Fibroblast of the aortic adventitia (primary cell): Measurements from ENCODE around the gene ZDHHC7. TPM values are rescaled to one million over a fixed set of nuclear protein-coding genes. Genes with fewer than 3 reads are reported as not detected.

Experiments used
- DNase-seq: peaks from one replicate; pipeline ENCODE4 v3.0.0-alpha.2; 2010; ENCODE audit warnings: low read depth
- H3K4me3 ChIP-seq: 2 replicates; pipeline ENCODE4 v1.5.1; 2011; ENCODE audit warnings: low read depth, mild to moderate bottlenecking, control low read depth, low read length, moderate library complexity
- total RNA-seq: library from RNA; depleted of rRNA; stranded (reverse); fragments of >200 nt; gene quantifications from 2 replicates; pipeline ENCODE4 v1.2.3, GENCODE V29; 2012; ENCODE audit warnings: low replicate concordance
- TF ChIP-seq, protein P1 (sequence below): IDR thresholded peaks from 2 replicates; pipeline ENCODE4 v1.5.1; 2011; ENCODE audit warnings: mild to moderate bottlenecking, low read length, control low read depth, inconsistent platforms; ENCODE audit not compliant: insufficient read depth

ZDHHC7 gene
- total RNA-seq, 1 donor = 82.5 TPM

DNA sequence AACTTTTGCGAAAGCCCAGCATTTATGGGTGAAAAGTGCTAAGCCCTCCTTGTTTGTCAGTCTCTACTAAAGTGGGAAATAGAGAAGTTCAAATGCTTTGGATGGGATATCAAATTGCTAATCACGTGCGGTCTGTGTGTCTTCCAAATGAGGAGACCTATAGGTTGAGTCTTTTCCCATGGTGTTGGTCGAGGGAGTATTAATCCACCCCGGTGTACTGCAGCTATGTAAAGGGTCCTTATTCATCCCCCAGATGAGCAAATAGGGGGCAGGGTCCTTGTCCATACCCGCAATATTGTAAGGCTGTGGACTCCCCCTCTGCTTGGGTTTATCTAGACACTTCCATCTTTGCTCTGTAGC is 30.8 kb upstream of the ZDHHC7 start:
- no peak overlapping the region for H3K4me3 ChIP-seq
- TF ChIP-seq, protein P1, sequence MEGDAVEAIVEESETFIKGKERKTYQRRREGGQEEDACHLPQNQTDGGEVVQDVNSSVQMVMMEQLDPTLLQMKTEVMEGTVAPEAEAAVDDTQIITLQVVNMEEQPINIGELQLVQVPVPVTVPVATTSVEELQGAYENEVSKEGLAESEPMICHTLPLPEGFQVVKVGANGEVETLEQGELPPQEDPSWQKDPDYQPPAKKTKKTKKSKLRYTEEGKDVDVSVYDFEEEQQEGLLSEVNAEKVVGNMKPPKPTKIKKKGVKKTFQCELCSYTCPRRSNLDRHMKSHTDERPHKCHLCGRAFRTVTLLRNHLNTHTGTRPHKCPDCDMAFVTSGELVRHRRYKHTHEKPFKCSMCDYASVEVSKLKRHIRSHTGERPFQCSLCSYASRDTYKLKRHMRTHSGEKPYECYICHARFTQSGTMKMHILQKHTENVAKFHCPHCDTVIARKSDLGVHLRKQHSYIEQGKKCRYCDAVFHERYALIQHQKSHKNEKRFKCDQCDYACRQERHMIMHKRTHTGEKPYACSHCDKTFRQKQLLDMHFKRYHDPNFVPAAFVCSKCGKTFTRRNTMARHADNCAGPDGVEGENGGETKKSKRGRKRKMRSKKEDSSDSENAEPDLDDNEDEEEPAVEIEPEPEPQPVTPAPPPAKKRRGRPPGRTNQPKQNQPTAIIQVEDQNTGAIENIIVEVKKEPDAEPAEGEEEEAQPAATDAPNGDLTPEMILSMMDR = no peak
- no peak for DNase-seq

DNA sequence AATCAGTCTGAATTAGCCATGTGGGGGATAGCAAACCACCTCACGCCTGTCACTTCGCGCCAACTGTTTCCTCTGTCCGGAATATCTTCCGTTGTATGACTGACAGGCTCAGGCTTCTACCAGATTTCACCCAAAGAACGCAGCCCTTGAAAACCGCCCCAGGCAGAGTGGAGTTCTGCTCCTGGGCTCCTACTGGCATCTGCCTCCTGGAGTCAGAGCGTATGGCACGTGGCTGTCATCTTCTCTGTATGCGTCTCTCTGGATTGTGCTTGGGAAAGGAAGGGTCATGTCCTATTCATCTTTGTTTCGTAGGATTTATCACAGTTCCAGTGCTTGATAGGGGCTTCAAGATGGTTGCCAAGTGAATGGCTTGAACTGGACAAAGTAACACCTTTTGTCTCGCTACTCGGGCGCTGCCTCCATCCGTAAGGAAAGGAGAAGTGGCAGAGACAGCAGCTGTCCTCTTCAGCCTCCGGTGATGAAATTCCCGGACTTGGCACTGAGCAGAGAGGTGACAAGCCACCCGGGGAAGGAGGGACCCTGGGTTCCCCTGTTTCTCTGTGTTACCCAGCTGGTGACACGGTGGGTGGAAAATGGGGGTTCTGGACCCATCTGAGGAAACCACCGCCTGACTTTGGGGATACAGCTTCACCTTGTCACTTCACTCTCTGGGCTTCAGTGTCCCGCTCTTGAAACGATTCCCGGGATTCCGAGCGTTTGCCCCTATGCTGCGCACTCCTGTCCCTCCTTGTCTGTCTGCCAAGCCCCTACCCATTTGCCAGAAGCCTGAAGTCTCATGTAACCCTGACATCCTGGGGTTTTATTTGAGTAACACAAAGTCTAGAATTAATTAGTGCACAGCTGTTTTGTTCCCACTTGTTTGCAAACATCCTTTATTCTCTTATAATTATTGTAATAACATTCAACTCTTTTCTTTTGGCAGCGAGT is 30.2 kb upstream of the ZDHHC7 start:
- H3K4me3 ChIP-seq = no peak overlapping the region
- DNase-seq = no peak
- TF ChIP-seq, protein P1 = no peak

DNA sequence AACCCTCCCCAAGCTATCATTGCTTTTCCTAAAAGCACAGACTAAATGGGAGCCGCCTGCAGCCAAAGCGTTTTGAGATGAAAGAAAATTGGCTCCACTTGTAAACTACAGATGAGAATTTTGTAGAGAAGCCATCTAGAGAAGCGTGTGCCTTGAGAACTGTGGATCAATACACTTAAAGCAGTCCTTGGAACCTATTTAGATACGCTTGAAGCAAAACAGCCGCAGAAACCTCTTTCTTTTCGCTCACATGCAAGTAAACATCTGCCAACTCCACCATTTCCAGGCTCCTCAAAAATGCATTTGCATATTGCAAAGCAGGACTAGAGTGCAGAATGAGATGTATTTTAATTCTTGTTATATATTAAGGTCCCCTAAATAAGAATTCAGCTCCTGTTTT is 29.4 kb upstream of the ZDHHC7 start:
- DNase-seq = no peak
- no peak overlapping the region for H3K4me3 ChIP-seq
- TF ChIP-seq, protein P1 = no peak

DNA sequence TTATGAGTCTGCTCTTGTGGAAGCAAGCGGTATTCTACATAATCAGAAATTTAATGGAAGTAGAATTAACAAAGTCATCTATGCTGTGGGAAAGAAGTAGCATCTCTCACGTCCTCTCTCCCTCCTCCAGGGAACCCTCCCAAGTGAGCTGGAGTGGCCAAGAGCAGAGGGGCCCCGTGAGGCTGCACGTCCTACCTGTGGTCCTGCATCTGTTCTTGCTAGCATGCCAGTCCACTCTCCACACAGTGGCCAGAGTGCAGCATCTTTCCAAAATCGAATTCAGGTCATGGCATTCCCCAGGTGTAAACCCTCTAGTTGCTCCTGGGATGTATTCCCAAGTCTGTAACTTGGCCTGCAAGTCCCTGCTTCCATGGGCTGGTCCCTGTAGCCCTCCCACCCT is 26.4 kb upstream of the ZDHHC7 start:
- TF ChIP-seq, protein P1 = no peak
- no peak overlapping the region for H3K4me3 ChIP-seq
- no peak for DNase-seq

DNA sequence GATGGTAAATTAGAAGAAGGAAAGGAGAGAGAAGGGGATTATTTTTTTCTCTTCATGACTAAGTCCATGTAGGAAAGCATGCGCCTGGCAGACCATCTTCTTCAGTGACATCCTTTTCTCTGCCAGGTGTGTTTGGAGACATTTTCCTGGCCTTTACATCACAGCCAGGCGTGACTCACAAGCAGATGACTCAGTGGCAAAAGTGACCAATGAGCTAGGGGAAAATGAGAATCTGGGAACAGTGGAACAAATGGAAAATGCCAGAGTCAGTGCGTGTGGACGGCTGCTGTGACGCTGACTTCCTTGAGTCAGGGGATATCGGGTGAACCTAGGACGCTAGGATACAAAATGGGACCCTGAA is 25.7 kb upstream of the ZDHHC7 start:
- H3K4me3 ChIP-seq = no peak overlapping the region
- DNase-seq = peak; percentile 66
- TF ChIP-seq, protein P1 = no peak

DNA sequence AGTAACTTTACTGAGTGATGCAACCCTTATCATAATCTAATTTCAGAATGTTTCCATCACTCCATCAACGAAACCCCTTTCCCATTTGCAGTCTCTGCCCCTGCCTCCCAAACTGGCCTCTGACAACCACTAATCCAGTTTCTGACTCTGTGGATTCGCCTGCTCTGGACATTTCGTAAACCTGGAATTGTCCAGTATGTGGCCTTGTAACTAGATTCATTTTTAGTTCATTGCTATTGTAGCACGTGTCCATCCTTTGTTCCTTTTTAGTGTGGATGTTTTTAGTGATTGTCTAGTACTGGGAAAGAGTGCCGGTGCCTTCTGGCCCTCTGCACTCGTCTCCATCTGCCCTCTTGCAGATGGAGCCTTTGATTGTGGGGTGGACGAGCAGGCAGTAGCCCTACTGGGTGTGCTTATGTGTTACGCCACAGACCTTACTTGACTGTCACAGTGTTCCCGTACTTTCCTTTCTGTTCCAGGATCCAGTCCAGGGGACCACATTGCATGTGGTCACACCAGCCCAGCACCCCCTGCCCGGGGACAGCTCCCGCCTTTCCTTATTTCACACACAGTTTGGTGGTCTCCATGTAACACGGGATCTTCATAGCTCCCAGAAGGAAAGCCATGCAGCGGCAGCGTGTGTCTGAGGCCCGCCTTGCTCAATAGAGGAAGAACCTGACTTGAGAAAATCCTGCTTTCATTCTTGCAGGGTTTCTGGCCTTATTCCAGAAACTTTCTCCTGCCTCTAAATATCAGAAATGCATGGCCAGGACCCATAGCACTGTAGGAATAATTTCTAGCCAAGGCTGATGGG is 25.1 kb upstream of the ZDHHC7 start:
- no peak overlapping the region for H3K4me3 ChIP-seq
- DNase-seq = no peak
- TF ChIP-seq, protein P1 = no peak
